ENCODE results near the gene IL23R.
A peak's percentile ranks its signal among the peaks of the same experiment; 100 is the strongest.

IL23R gene

DNA sequence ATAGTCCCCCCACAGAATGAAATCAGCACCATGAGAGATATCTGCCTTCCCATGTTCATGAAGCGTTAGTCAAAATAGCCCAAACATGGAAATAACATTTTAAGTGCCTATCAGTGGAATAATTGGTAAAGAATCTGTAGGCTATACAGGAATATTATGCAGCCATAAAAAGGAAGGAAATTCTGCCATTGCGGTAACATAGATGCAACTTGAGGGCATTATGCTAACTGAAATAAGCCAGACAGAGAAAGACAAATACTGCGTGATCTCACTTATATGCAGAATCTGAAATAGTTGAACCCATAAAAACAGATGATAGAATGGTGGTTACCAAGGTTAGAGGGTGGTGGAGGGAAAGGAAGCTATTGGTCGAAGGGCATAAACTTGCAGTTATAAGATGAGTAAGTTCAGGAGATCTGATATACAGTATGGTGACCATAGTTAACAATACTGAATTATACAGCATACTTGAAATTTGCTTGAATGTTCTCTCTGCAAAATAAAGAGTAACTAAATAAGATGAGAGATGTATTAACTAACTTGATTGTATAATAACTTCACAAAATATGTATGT, 699 bp upstream of the IL23R start:
- no peak for TF ChIP-seq JUND (IDR thresholded peaks at IDR 0.05; ENCODE audit: low read depth)
- DNase-seq (ENCODE audit: low read depth in 1 of 2, low spot score in 1 of 2) = no peak
- in situ Hi-C loops (cut with HindIII; ENCODE audit: low pct_unique_long_range_greater_than_20kb, low sequenced_read_pairs) = no loop called here

DNA sequence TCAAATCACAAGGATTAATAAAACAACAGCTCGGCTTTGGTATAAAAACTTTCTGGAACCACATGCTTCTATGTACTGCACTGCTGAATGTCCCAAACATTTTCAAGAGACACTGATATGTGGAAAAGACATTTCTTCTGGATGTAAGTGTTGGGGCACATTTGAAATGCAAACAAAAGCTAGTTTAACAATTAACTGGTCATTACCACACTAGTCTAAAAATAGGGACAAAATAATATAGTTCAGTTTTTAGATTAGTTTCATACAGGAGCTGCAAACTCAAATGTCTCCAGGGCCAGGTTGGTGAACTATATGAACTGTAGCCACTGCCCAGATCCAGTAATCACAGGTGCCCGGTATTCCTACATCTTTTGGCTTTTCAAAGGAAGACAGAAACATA, 3.2 kb downstream of the IL23R start:
- in situ Hi-C loops (cut with HindIII; ENCODE audit: low pct_unique_long_range_greater_than_20kb, low sequenced_read_pairs) = no loop called here
- TF ChIP-seq JUND (IDR thresholded peaks at IDR 0.05; ENCODE audit: low read depth) = no peak
- no peak for DNase-seq (ENCODE audit: low read depth in 1 of 2, low spot score in 1 of 2)

DNA sequence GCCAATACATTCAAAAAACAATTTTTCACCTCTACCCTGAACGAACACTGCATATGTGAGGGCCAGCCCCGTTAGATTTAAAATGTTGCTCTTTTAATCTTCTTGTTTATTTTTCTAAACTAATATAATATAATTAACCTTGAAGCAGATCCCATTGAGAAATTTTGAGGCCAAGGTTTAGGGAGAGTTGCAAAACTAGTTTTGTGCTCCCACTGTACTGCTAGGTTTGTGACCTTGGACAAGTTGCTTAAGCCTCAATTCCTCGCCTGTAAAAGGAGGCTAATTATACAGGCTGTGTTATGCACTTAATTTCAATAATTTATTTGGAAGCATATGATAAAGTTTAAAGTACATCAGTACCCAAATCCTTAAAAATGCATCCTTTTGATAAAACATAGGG, 3.7 kb downstream of the IL23R start:
- no peak for DNase-seq (ENCODE audit: low read depth in 1 of 2, low spot score in 1 of 2)
- TF ChIP-seq JUND (IDR thresholded peaks at IDR 0.05; ENCODE audit: low read depth) = no peak

DNA sequence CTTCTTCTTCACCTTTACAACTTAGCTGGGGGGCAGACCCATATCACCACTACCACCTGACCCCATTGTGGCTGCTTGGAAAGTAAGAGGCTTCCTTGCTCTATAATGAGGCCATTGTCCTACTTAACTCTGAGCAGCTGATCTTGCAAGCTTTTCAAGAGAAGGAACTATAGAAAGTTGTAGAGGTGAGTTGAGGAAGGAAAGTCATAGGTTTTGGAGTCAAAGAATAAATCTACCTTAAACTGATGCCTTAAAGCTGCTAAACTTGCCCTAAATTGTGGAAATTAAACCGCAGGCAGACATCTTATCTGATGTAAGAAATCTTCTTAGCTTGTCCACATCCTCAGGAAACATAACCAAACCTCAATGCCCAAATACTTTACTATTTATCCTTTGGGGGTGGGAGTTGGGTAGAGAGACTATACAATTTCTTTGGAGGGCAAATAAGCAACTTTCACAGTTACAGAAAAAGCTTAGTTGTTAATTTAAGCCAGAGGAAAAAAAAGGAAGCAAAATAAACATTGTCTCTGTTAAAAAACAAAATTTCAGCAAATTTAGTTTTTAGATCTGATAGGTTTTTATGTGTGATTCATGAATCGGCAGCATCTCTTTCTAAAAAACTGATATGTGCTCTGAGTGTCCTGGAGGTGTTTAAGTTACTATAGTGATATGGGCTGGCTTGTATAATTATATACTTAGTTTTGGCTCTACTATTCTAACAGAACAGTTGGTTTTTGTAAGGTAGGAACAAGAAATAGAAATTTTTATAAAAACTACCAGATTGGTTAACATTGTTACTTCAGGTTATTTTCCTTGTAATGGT, 4.7 kb downstream of the IL23R start:
- DNase-seq (ENCODE audit: low read depth in 1 of 2, low spot score in 1 of 2) = no peak
- in situ Hi-C loops (cut with HindIII; ENCODE audit: low pct_unique_long_range_greater_than_20kb, low sequenced_read_pairs) = no loop called here
- no peak for TF ChIP-seq JUND (IDR thresholded peaks at IDR 0.05; ENCODE audit: low read depth)

More for the DNA sequence above, 3.7 kb downstream of the IL23R start:
- in situ Hi-C loops (cut with HindIII; ENCODE audit: low pct_unique_long_range_greater_than_20kb, low sequenced_read_pairs) = no loop called here

DNA sequence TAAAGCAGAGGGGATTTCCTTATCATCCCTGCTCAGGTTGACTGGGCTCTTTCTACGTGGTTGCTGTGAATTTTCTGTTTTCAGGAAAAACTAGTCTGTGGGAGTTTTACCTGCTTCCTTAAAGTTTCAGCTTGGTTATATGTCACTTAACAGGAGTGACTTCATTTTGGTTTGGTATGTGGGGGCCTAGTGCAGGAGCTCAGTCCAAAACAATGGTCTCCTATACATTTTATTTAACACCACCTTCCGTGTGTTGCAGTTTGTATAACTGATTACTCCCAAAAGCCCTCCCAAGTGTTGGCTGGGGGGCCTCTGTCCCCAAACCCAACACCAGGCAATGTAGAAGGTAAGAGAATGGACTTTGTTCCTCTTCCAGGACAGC, 5.3 kb downstream of the IL23R start:
- DNase-seq (ENCODE audit: low read depth in 1 of 2, low spot score in 1 of 2) = no peak
- in situ Hi-C loops (cut with HindIII; ENCODE audit: low pct_unique_long_range_greater_than_20kb, low sequenced_read_pairs) = no loop called here
- TF ChIP-seq JUND (IDR thresholded peaks at IDR 0.05; ENCODE audit: low read depth) = no peak

DNA sequence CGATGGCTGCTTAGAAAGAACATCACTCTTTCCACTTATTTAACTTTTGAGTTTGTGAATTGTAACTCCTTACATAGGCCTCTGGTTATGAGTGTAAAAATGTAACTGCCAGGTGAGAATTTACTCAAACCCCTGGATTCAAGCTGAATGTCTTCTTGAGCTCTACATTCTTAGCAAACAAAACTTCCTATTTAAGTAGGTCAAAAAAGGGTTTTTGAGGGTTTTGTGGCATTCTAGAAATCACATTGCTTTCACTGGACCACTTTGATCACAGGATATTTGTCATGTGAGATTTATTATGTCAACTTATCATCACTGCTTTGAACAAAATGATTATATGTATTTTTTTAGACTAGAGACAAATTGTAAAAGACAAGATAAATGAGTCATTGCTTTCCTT, 5.7 kb downstream of the IL23R start:
- in situ Hi-C loops (cut with HindIII; ENCODE audit: low pct_unique_long_range_greater_than_20kb, low sequenced_read_pairs) = no loop called here
- DNase-seq (ENCODE audit: low read depth in 1 of 2, low spot score in 1 of 2) = no peak
- TF ChIP-seq JUND (IDR thresholded peaks at IDR 0.05; ENCODE audit: low read depth) = no peak

DNA sequence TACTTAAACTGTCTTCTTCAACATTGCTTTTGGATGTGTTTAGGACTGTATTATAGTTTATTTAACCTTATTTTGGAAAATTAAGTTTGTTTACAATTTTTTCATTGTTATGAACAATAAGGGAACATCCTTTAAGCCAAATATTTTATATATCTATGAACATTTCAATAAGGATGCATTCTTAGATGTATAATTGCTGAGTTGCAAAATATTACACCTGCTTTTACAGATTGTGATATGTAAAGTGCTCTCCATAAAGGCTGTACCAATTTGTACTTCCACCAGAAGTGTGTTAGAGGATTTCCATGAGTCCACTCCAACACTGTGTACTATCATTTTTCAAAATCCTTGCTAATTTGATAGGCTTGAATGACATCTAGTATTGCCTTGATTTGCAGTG, 7.7 kb downstream of the IL23R start:
- in situ Hi-C loops (cut with HindIII; ENCODE audit: low pct_unique_long_range_greater_than_20kb, low sequenced_read_pairs) = no loop called here
- no peak for DNase-seq (ENCODE audit: low read depth in 1 of 2, low spot score in 1 of 2)

DNA sequence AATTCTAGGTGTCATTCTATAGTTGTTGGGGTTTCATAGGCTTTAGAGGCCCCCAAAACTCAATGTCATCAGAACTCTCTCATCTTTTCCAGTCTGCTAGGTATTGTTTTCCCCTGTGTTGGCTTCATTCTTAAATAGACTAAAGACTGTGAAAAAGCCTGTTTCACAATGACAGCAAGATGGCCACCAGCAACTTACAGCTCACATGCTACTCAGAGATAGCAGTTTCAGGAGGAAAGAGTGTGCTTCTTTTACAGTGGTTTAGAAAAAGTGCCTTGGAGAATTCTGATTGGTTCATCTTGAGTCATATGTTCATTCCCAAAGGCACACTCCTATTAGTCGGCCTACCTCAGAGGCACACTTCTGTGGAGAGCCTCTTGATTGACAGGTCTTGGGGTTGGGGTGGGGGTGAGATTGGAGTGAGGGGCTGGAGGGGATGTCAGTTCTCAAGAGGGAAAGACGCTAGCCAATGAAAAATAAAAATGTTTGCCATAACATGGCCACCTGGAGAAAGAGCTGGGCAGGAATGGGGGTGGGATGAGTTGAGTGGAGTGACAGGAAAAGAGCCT, 8.5 kb downstream of the IL23R start:
- no peak for TF ChIP-seq JUND (IDR thresholded peaks at IDR 0.05; ENCODE audit: low read depth)
- in situ Hi-C loops (cut with HindIII; ENCODE audit: low pct_unique_long_range_greater_than_20kb, low sequenced_read_pairs) = no loop called here
- DNase-seq (ENCODE audit: low read depth in 1 of 2, low spot score in 1 of 2) = no peak

More for the DNA sequence above, 7.7 kb downstream of the IL23R start:
- TF ChIP-seq JUND (IDR thresholded peaks at IDR 0.05; ENCODE audit: low read depth) = no peak

DNA sequence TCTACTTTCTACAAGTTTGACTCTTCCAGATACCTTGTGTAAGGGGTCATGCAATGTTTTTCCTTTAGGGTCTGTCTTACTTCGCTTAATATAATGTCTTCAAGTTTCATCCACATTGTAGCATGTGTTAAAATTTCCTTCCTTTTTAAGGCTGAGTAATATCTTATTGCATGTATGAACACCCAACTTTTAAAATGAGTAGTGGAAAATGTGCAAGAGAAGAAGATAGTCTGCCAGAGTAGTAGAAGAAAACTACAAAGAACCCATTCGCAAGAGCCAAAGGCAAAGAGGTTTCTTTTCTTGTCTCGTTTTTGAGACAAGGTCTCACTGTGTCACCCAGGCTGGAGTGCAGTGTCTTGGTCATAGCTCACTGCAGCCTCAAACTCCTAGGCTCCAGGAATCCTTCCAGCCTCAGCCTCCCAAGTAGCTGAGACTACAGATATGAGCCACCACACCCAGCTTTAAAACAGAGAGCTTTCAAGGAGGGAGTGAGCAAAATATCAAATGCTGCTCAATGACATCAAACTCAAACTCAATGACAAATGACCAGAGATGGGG, 9.4 kb downstream of the IL23R start:
- in situ Hi-C loops (cut with HindIII; ENCODE audit: low pct_unique_long_range_greater_than_20kb, low sequenced_read_pairs) = no loop called here
- TF ChIP-seq JUND (IDR thresholded peaks at IDR 0.05; ENCODE audit: low read depth) = no peak

DNA sequence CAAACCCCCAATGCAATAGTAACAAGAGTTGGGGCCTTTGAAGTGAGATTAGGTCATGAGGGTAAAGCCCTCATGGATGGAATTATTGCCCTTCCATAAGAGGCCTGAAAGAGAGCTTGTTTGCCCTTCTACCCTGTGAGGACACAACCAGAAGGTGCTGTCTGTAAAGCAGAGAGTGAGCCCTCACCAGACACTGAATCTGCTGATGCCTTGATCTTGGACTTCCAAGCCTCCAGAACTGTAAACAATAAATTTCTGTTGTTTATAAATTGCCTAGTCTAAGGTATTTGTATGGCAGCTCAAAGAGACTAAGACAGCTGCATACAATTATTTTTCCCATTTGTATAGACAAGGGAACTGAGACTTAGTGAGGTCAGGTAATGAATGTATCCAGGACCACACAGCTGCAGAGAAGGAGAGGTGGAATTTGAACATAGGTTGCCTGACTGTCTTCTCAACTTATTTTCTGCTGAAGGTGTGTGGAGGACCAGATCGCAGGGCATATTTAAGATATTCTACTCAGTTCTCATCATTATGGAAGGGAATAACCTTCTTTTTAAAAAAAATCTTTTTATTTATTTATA, 18.7 kb downstream of the IL23R start:
- in situ Hi-C loops (cut with HindIII; ENCODE audit: low pct_unique_long_range_greater_than_20kb, low sequenced_read_pairs) = no loop called here

More for the DNA sequence above, 9.4 kb downstream of the IL23R start:
- DNase-seq (ENCODE audit: low read depth in 1 of 2, low spot score in 1 of 2) = no peak

DNA sequence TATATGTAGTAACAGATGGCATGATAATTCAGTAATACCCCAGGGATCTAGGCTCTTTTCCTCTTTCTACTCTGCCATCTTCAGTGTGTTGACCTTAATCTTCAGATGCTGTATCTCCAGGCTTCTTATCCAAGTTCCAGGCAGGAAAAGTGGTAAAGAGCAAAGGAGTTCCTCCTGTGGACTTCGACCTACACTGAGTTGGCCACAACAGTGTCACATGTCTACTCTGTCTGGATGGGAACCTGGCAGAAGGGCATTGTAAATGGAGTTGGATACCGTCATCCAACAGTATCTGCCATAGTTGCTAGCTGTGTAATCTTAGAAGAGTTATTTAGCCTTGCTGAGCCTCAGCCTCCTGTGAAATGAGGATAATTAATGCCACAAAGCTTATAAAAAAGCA, 21.9 kb downstream of the IL23R start:
- in situ Hi-C loops (cut with HindIII; ENCODE audit: low pct_unique_long_range_greater_than_20kb, low sequenced_read_pairs) = no loop called here
- no peak for TF ChIP-seq JUND (IDR thresholded peaks at IDR 0.05; ENCODE audit: low read depth)
- DNase-seq (ENCODE audit: low read depth in 1 of 2, low spot score in 1 of 2) = no peak

More for the DNA sequence above, 18.7 kb downstream of the IL23R start:
- no peak for TF ChIP-seq JUND (IDR thresholded peaks at IDR 0.05; ENCODE audit: low read depth)
- DNase-seq (ENCODE audit: low read depth in 1 of 2, low spot score in 1 of 2) = no peak

DNA sequence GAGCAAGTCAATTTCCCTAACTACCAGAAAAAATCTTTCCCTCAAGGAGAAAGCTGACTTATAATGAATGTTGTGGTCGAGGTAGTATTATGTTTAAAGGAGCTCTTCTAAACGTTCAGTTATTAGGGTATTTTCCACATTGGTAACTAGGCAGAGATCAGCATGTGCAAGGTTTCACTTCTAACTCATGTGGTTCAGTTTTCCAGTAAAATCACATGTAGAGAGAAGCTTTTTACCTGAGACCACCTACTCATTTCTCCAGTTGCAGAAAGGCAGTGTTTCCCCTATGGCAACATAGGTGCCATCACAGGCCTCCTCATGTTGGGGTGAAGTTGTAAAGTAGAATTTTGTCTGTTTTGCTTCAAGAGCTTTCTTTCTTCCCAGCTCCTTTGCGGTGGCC, 23.7 kb downstream of the IL23R start:
- DNase-seq (ENCODE audit: low read depth in 1 of 2, low spot score in 1 of 2) = no peak
- in situ Hi-C loops (cut with HindIII; ENCODE audit: low pct_unique_long_range_greater_than_20kb, low sequenced_read_pairs) = no loop called here
- no peak for TF ChIP-seq JUND (IDR thresholded peaks at IDR 0.05; ENCODE audit: low read depth)

DNA sequence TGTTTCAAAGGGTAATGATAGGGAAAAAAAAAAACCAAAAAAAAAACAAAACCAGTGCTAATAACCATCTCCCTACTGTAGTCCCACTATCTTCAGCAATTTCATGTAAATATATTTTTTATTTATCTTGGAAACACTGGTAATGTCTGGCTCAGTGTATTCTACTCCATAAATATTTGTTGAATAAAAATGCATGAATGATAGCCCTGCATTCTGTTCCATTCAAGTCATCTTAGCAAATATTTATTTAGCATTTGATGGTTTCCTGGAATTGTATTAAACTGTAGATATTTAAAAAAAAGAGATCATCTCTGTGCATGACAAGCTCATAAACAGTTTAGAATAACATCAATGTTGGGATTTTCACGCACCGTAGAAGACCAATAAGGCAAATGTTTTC, 24.2 kb downstream of the IL23R start:
- no peak for TF ChIP-seq JUND (IDR thresholded peaks at IDR 0.05; ENCODE audit: low read depth)
- in situ Hi-C loops (cut with HindIII; ENCODE audit: low pct_unique_long_range_greater_than_20kb, low sequenced_read_pairs) = no loop called here
- peak in 1 of 2 experiments; percentile 3 for DNase-seq (ENCODE audit: low read depth in 1 of 2, low spot score in 1 of 2)

Measured in T47D (cell line).